GM19372 (cell line): ENCODE measurements around the gene PANK1.
"Not testable (repeated sequence)": the region's sequence is repeated elsewhere in the genome, so short reads cannot be mapped to it uniquely, and the experiment has no call there.

Experiments
- ATAC-seq: cut with Tn5 transposase; IDR thresholded peaks from one replicate; pipeline ENCODE4 v1.9.1; 2021; ENCODE audit warnings: mild to moderate bottlenecking, low read depth, moderate library complexity; ENCODE audit not compliant: unreplicated experiment

Gene PANK1

DNA sequence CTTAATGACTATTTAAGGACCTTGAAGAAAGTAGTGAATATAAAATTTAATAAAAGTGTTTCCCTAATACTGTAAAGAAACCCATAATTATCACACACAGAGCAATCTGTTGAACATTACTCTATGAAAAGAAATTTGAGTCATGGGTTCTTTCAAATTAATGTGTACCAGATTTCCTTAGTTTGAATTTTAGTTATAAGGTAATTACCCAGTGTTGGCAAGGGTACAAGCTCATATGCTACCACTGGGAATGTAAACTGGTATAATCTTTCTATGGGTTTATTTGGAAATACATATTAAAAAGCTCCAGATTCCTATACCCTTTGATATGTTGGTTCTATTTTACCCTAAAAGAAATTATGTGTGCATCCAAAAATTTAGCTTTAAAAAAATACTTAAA lies 22.9 kb downstream of the PANK1 start:
- no peak for ATAC-seq

DNA sequence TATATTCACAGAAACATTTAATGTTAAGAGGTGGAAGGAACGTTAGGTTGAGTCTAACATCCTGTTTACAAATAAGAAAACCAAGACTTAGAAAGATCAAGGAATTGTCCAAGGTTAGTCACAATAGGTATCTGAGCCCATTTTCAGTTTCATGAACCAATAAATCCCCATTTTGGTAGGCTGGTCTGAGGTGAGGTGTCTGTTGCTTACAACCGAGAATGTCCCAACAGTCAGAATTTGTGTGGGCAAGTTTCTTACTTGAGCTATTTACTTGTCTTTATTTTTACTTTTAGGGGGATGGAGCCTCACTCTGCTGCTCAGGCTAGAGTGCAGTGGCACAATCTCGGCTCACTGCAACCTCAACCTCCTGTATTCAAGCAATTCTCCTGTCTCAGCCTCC lies 23.6 kb downstream of the PANK1 start:
- no peak for ATAC-seq

GRCh38 chr10:89620296-89620695 lies 24.7 kb downstream of the PANK1 start:
- not testable (repeated sequence) for ATAC-seq

- no peak for ATAC-seq
These were observed 29.2 kb downstream of the PANK1 start for GRCh38 chr10:89615824-89616223.

DNA sequence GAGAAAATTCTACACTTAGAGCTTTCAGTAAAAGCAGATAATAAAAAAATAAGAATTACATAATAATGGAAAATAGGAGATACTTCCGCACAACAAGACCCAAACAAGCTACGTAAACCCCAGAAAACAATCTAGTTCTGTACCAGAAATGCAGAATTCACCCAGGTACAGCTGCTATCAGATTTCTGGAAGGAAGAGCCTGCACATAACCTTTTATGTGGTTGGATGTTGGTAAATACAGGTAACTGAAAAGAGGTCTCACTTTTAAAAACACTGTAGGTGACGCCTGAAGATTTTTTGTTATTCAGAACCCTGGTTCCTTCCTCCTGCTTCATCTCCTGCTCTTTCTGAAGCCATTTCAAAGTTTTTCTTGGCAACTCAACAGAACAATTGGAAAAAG lies 29.9 kb downstream of the PANK1 start:
- no peak for ATAC-seq

DNA sequence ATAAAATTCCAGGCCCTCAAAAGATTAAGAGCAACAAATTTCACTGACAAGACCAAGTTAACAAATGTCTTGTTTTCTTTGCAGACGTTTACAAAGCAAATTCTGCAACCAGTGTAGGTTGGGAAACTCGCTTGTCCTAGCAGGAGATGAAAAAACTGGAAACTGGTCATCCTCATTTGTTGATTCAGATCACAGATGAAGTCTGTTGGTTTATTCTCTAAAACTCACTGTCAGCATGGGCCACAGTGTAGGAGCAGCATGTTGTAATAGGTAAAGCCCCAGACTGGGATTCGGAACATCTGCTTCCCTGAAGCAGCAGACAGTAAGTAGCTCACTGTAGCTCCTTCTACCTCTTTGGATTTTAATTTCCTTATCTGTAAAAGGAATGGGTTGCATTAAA lies 31.5 kb downstream of the PANK1 start:
- ATAC-seq = no peak

DNA sequence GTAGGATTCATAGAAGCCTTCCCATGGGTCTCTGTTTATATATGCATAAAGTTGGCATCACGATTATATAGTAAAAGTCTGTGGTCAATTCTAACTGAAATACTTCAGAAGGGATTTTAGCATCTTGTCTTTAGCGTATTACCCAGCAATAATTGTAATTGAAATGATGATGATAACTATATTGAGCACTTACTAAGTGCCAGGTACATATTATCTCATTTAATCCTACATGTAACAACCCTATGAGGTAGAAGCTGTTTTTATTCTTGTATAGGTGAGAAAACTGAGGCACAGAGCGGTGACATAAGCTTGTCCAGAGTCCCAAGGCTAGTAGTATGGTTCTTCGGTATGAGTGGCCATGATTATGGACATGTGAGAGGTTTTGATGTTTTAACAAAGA lies 33.8 kb downstream of the PANK1 start:
- ATAC-seq = no peak

- ATAC-seq = peak; percentile 93
These were observed 35.2 kb downstream of the PANK1 start for GRCh38 chr10:89609833-89610346.

DNA sequence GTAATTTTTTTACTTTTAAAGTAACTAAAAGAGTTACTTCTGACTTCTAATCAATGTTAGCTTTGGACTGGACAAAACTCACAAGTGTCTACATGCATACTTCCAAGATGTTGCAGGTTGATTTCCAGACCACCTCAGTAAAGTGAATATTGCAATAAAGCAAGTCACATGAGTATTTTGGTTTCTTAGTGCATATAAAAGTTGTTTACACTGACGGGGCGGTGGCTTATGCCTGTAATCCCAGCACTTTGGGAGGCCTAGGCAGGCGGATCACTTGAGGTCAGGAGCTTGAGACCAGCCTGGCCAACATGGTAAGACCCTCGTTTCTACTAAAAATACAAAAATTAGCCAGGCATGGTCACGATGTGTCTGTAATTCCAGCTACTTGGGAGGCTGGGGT lies 40.8 kb downstream of the PANK1 start:
- no peak for ATAC-seq

DNA sequence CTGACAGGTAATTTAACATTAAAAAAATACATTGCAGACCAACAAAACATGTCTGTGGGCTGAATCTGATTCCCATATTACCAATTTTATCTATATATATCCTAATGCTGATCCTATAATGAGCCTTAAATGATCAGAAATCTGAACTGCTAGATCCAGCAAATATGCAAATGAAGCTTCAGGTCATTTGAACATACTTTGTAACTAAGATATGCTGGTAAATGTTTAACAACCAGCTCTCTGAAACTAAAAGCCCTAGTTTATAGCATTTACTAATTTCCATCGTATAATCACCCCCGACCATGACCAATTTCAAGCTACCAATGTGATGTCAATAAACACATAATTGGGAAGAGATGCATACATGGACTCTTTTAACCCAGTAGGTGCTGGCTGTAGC lies 42.1 kb downstream of the PANK1 start:
- ATAC-seq = no peak

DNA sequence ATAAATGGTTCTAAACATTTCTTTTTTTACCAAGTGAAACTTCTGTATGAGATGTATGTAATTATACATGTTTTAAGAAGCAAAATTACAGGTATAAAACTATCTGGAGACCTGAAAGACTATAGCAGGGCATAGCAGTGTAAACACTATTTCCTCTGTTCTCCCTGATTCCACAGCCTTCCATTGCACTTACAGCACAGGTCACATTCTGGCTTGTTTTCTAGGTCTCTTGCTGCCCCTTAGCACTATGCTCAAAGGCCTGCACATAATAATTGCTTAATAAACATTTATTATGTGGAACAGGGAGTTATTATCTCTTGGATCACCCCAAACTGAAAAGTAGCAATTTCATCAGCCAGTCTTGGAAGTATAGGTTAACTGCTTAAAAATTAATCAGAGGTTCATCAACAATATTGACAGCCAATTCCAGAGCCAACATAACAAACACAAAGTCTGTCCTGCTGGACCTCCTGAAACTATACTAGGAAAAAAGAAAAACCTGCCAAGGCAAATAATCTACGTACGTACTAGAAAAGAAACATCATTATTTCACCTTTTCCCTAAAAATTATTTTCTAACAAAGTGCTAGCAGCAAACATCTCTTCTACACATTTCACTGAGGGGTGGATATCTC lies 43.2 kb downstream of the PANK1 start:
- no peak for ATAC-seq

GRCh38 chr10:89600041-89600440 lies 45.0 kb downstream of the PANK1 start:
- ATAC-seq = no peak

GRCh38 chr10:89593043-89593442 lies 52.0 kb downstream of the PANK1 start:
- no peak for ATAC-seq

- ATAC-seq = no peak
These were observed 52.5 kb downstream of the PANK1 start for GRCh38 chr10:89592539-89592938.

GRCh38 chr10:89591796-89592271 lies 53.2 kb downstream of the PANK1 start:
- no peak for ATAC-seq

- no peak for ATAC-seq
These were observed 53.8 kb downstream of the PANK1 start for GRCh38 chr10:89591111-89591795.

GRCh38 chr10:89590326-89590725 lies 54.7 kb downstream of the PANK1 start:
- ATAC-seq = no peak

GRCh38 chr10:89589101-89589720 lies 55.8 kb downstream of the PANK1 start:
- no peak for ATAC-seq

DNA sequence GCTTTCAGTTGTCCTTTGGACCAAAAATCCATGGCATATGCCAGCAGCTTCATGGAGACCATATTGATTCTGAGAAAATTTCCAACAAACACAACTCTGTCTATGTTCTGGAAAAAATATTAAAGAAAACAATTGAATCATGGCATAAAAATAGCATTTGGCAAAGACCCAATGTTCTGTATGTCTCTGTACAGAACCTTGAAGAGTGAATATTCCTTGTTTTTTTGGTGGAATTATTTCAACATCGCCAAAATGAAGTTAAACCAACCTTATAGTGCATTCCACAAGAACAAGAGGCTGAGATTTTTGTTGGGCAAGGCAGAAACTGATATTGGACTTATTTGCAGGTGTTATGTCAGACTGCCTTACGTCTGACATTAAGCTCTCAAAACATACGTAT lies 56.4 kb downstream of the PANK1 start:
- ATAC-seq = no peak

DNA sequence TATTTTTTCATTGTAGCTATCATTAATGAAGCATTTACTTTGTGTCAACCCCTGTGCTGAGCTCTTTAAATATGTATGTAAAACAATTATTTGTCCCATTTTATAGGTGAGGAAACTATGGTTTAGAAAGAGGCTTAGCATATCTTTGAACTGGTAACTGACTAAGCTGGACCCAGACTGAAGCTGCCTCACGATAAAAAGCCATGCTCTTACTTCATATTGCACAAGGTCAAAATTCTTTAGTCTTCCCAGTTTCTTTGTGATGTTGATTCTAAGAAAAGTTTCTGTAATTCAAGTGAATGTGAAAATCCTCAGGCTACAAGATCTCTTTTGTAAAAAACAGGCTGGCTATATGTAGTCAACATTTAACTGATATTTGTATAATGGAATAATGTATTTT lies 63.0 kb downstream of the PANK1 start:
- ATAC-seq = no peak

- ATAC-seq = no peak
These were observed 64.8 kb downstream of the PANK1 start for GRCh38 chr10:89580243-89580642.

GRCh38 chr10:89576696-89577095 lies 68.3 kb downstream of the PANK1 start:
- no peak for ATAC-seq
